Motor neuron (in vitro differentiated cells): ENCODE measurements around the gene TMEM139. TPM values are rescaled to one million over a fixed set of nuclear protein-coding genes. Genes with fewer than 3 reads are reported as not detected.

Experiments used
- total RNA-seq, 8 experiments: library from RNA; unstranded; fragments of 300-600 nt; gene quantifications; 2 replicates each; pipeline versions ENCODE4 v1.2.3 to v1.2.4, GENCODE V29; 2022

TMEM139 gene
- total RNA-seq, 8 experiments from 2014 or later = 0.51 to 4.5 (median 1.8) TPM

Other genes starting within 250 kb of the TMEM139 start
- under 1 TPM in 3 of 8 experiments, not detected in 5; 0.27 to 0.85 (median 0.29) TPM for gene OR6V1, start 232.6 kb upstream of the TMEM139 start, total RNA-seq
- not detected for gene PIP, start 152.9 kb upstream of the TMEM139 start, total RNA-seq
- under 1 TPM in 5 of 8 experiments, not detected in 3; 0.28 to 0.45 (median 0.33) TPM for gene TAS2R39, start 101.5 kb upstream of the TMEM139 start, total RNA-seq
- gene TAS2R40, start 62.9 kb upstream of the TMEM139 start, total RNA-seq = under 1 TPM in 4 of 8 experiments, not detected in 4; 0.27 to 0.76 (median 0.57) TPM
- gene GSTK1, start 21.5 kb upstream of the TMEM139 start, total RNA-seq = 100 to 1,000 TPM in 2 of 8 experiments, 10 to 100 TPM in 6; 18.0 to 189 (median 46.9) TPM
- 10 to 100 TPM; 10.5 to 26.0 (median 14.1) TPM for gene CASP2, start 3.4 kb downstream of the TMEM139 start, total RNA-seq
- gene CLCN1, start 31.2 kb downstream of the TMEM139 start, total RNA-seq = under 1 TPM in 6 of 8 experiments, not detected in 2; 0.07 to 0.28 (median 0.15) TPM
- 10 to 100 TPM in 5 of 8 experiments, 1 to 10 TPM in 2, under 1 TPM in 1; 0.22 to 49.1 (median 34.2) TPM for gene FAM131B, start 77.8 kb downstream of the TMEM139 start, total RNA-seq
- gene ZYX, start 96.4 kb downstream of the TMEM139 start, total RNA-seq = 100 to 1,000 TPM in 2 of 8 experiments, 10 to 100 TPM in 6; 15.5 to 110 (median 49.1) TPM
- gene EPHA1, start 123.9 kb downstream of the TMEM139 start, total RNA-seq = 1 to 10 TPM in 4 of 8 experiments, under 1 TPM in 4; 0.65 to 6.2 (median 0.98) TPM
- not detected for gene TAS2R60, start 158.5 kb downstream of the TMEM139 start, total RNA-seq
- gene TAS2R41, start 192.9 kb downstream of the TMEM139 start, total RNA-seq = 1 to 10 TPM in 1 of 8 experiments, not detected in 7; 1.1 TPM